Uterus (tissue), 2 donors: ENCODE results near the gene PARD3.

Experiments used
- CTCF ChIP-seq, 4 experiments: fragments of 200-600 bp in 2 of 4; fragments of 450-650 bp in 2 of 4; sonication (generic) in 2 of 4; IDR thresholded peaks; one replicate each; pipeline ENCODE4 v1.5.1; 2016 to 2019; ENCODE audit warnings: antibody characterized with exemption in 4 of 4, mild to moderate bottlenecking in 2 of 4, moderate library complexity in 1 of 4
- POLR2A ChIP-seq, 2 donors: fragments of 450-650 bp; IDR thresholded peaks; one replicate each; pipeline ENCODE4 v1.6.1; 2016; ENCODE audit warnings: antibody characterized with exemption in 2 of 2, mild to moderate bottlenecking in 1 of 2, moderate library complexity in 1 of 2

- TF ChIP-seq CTCF (IDR thresholded peaks at IDR 0.05) = no peak
- no peak for TF ChIP-seq POLR2A (IDR thresholded peaks at IDR 0.05)
Observed at GRCh38 chr10:34486008-34486407, 329.1 kb downstream of the PARD3 start.
